B cell (primary cell): Measurements from ENCODE around the gene CST5. TPM values are rescaled to one million over a fixed set of nuclear protein-coding genes. Genes with fewer than 3 reads are reported as not detected.

Experiments used
- ATAC-seq: fragments of 200-7000 bp; cut with Tn5 transposase; one replicate; pipeline ENCODE4 v1.10.0; 2021; ENCODE audit warnings: low read depth, mild to moderate bottlenecking, moderate number of reproducible peaks, moderate library complexity
- CTCF ChIA-PET: fragments of 350-600 bp; sonication (Branson Sonifier 250); formaldehyde crosslinking; loops from one replicate; lab custom pipeline; 2021; ENCODE audit warnings: antibody characterized with exemption, inconsistent platforms; lab: Charles Lee
- POLR2A ChIA-PET: fragments of 350-600 bp; sonication (Branson Sonifier 250); formaldehyde crosslinking; loops from one replicate; lab custom pipeline; 2021; ENCODE audit warnings: antibody characterized with exemption; lab: Charles Lee
- DNase-seq: peaks from one replicate; pipeline ENCODE4 v3.0.0; 2013
- H2AFZ ChIP-seq: 2 replicates; pipeline ENCODE4 v1.6.1; 2012; ENCODE audit warnings: mild to moderate bottlenecking, low read depth, low read length; ENCODE audit not compliant: insufficient read depth, poor library complexity, severe bottlenecking
- H3K27ac ChIP-seq, 2 donors: 1 replicate in 1 of 2; 2 replicates in 1 of 2; pipeline ENCODE4 v1.5.1; 2012 to 2013; ENCODE audit warnings: low read length in 2 of 2, mild to moderate bottlenecking in 2 of 2, moderate library complexity in 1 of 2
- H3K27me3 ChIP-seq, 4 experiments: fragments of 200-600 bp in 1 of 4; sonication (generic) in 1 of 4; replicated peaks in 1 of 4; 1 replicate in 2 of 4; 2 replicates in 2 of 4; pipeline versions ENCODE4 v1.6.1 to v1.7.0; 2013 to 2016; ENCODE audit warnings: low read length in 3 of 4, mild to moderate bottlenecking in 2 of 4, mixed read lengths in 1 of 4, moderate library complexity in 1 of 4; ENCODE audit not compliant: insufficient read depth in 4 of 4, control insufficient read depth in 3 of 4; ENCODE audit errors: control extremely low read depth in 1 of 4
- H3K36me3 ChIP-seq, 2 experiments: replicated peaks in 1 of 2; 1 replicate in 1 of 2; 2 replicates in 1 of 2; pipeline versions ENCODE4 v1.6.1 to v1.7.1; 2013; ENCODE audit warnings: low read length in 1 of 2; ENCODE audit not compliant: insufficient read depth in 2 of 2, control insufficient read depth in 1 of 2; ENCODE audit errors: control extremely low read depth in 1 of 2, extremely low read depth in 1 of 2
- H3K4me1 ChIP-seq, 2 donors: fragments of 200-600 bp in 1 of 2; sonication (generic) in 1 of 2; 1 replicate in 1 of 2; 2 replicates in 1 of 2; pipeline versions ENCODE4 v1.5.1 to v1.6.1; 2013 to 2017; ENCODE audit warnings: low read length in 2 of 2; ENCODE audit not compliant: control insufficient read depth in 2 of 2, insufficient read depth in 2 of 2
- H3K4me2 ChIP-seq: replicated peaks from 2 replicates; pipeline ENCODE3; 2012; ENCODE audit warnings: mild to moderate bottlenecking, low read depth, low read length; ENCODE audit not compliant: poor library complexity, severe bottlenecking
- H3K4me3 ChIP-seq, 5 experiments: fragments of 200-600 bp in 1 of 5; sonication (generic) in 1 of 5; 1 replicate in 3 of 5; 2 replicates in 2 of 5; pipeline versions ENCODE4 v1.5.1 to v1.7.0; 2011 to 2016; ENCODE audit warnings: low read length in 4 of 5, mild to moderate bottlenecking in 4 of 5, low read depth in 2 of 5, control low read depth in 1 of 5, moderate library complexity in 1 of 5; ENCODE audit not compliant: insufficient read depth in 1 of 5; ENCODE audit errors: control extremely low read depth in 1 of 5, extremely low read depth in 1 of 5
- H3K79me2 ChIP-seq: fragments of 200-600 bp; sonication (generic); one replicate; pipeline ENCODE4 v1.6.0; 2016; ENCODE audit warnings: low read length; ENCODE audit not compliant: control insufficient read depth, insufficient read depth
- H3K9ac ChIP-seq: fragments of 200-600 bp; sonication (generic); 2 replicates; pipeline ENCODE4 v1.6.1; 2017; ENCODE audit warnings: mild to moderate bottlenecking, low read length, moderate library complexity
- H3K9me3 ChIP-seq, 3 donors: one replicate each; pipeline versions ENCODE4 v1.6.1 to v1.7.1; 2013; ENCODE audit warnings: low read length in 2 of 3; ENCODE audit not compliant: control insufficient read depth in 2 of 3, insufficient read depth in 1 of 3; ENCODE audit errors: control extremely low read depth in 1 of 3
- H4K20me1 ChIP-seq: 2 replicates; pipeline ENCODE4 v1.6.0; 2012; ENCODE audit warnings: mild to moderate bottlenecking, low read length; ENCODE audit not compliant: insufficient read depth, control insufficient read depth, poor library complexity, severe bottlenecking
- H3K27ac Mint-ChIP-seq: one replicate; pipeline ENCODE4 v1.8.0; 2021; ENCODE audit warnings: mixed read lengths
- H3K27me3 Mint-ChIP-seq: one replicate; pipeline ENCODE4 v1.8.0; 2021; ENCODE audit warnings: mixed read lengths
- H3K4me1 Mint-ChIP-seq: one replicate; pipeline ENCODE4 v1.8.0; 2021; ENCODE audit warnings: mixed read lengths
- H3K4me3 Mint-ChIP-seq: one replicate; pipeline ENCODE4 v1.8.0; 2021; ENCODE audit warnings: mixed read lengths
- H3K9me3 Mint-ChIP-seq: one replicate; pipeline ENCODE4 v1.8.0; 2022; ENCODE audit warnings: mixed read lengths; ENCODE audit not compliant: insufficient read depth
- CTCF ChIP-seq: fragments of 200-600 bp; IDR thresholded peaks from one replicate; pipeline ENCODE4 v1.8.0; 2022; ENCODE audit warnings: antibody characterized with exemption, mild to moderate bottlenecking
- EZH2 ChIP-seq: IDR thresholded peaks from 2 replicates; pipeline ENCODE4 v1.6.1; 2012; ENCODE audit warnings: borderline replicate concordance, low read depth, mild to moderate bottlenecking, moderate library complexity, low read length; ENCODE audit not compliant: insufficient read depth, poor library complexity, severe bottlenecking
- WGBS: methylation state at CpG from one replicate; pipeline ENCODE4 v1.1.5; 2013; ENCODE audit warnings: missing lambda C conversion rate; ENCODE audit not compliant: insufficient coverage; 5-methylcytosine and 5-hydroxymethylcytosine counted together
- intact Hi-C: fragments of 100-400 bp; cut with micrococcal nuclease; formaldehyde crosslinking; loops from one replicate; pipeline ENCODE4 v1.10.0; 2022
- polyA plus RNA-seq: library from polyadenylated mRNA; depleted of rRNA; stranded (reverse); fragments of >200 nt; gene quantifications from 2 replicates; pipeline ENCODE4 v1.2.3, GENCODE V29; 2012
- total RNA-seq, 2 donors: library from RNA; stranded (reverse); fragments of 120-200 nt in 1 of 2; gene quantifications; 1 replicate in 1 of 2; 2 replicates in 1 of 2; pipeline versions ENCODE4 v1.2.3 to v1.2.4, GENCODE V29; 2013 to 2022

Gene CST5
- total and polyA plus RNA-seq, 2 donors (not counting 1 experiment from before 2014, with no cell fraction given), result not detected

GRCh38 chr20:23872065-23872464, 7.5 kb downstream of the CST5 start:
- DNase-seq, result no peak
- no CpG with 5 or more reads among the region's 1 CpG for WGBS
- Mint-ChIP-seq H3K4me1 (no peaks in the 10 kb centered on the region), H3K27ac (no peak overlapping the region), H3K27me3 (peaks cover 14% of the 10 kb centered on the region), H3K9me3 (no peaks in the 10 kb centered on the region), H3K4me3 (no peak overlapping the region)
- Histone ChIP-seq H3K9me3 (no peaks in the 10 kb centered on the region), H3K4me1 (no peaks in the 10 kb centered on the region), H3K36me3 (no peaks in the 10 kb centered on the region), H3K9ac (no peak overlapping the region), H3K79me2 (no peaks in the 10 kb centered on the region), H3K27ac (no peak overlapping the region), H3K4me2 (no peak overlapping the region), H3K4me3 (no peak overlapping the region), H3K27me3 (no peaks in the 10 kb centered on the region), H2AFZ (no peak overlapping the region), H4K20me1 (no peaks in the 10 kb centered on the region)
- POLR2A ChIA-PET, result no interaction called here
- CTCF ChIA-PET, result interaction anchor here (0.6 kb wide), 1 partner anchor 72 kb away, joined by 3 read pairs; no protein-coding TSS in a partner anchor
- intact Hi-C loops, result no loop called here
- no peak for ATAC-seq
- TF ChIP-seq EZH2 (no peak), CTCF (no peak)

DNA sequence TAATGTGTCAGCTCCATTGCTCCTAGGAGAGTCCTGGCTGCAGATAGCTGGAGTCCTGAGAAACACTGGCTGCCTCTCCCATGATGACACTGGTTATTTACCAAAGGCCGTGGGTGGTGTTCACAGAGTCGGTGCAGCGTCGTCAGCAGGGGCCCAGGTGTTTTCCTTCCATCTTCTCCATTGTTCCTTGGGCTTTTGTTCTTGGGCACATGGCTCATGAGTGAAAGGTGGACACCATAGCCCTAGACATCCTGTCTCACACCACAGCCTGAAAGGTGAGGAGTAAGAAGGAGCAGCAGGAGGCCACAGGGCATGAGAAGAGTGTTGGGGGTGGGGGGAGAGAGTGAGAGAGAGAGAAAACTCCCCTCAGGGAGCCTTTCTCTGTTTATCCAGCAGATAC, 9.1 kb downstream of the CST5 start:
- Mint-ChIP-seq H3K27me3 (peaks cover 18% of the 10 kb centered on the region), H3K4me3 (no peak overlapping the region), H3K9me3 (no peaks in the 10 kb centered on the region), H3K27ac (no peak overlapping the region), H3K4me1 (no peaks in the 10 kb centered on the region)
- CTCF ChIA-PET, result no interaction called here
- Histone ChIP-seq H3K4me1 (no peaks in the 10 kb centered on the region), H3K4me3 (no peak overlapping the region), H3K9me3 (no peaks in the 10 kb centered on the region), H3K27ac (no peak overlapping the region), H3K27me3 (no peaks in the 10 kb centered on the region), H2AFZ (no peak overlapping the region), H3K9ac (no peak overlapping the region), H3K4me2 (no peak overlapping the region), H3K79me2 (no peaks in the 10 kb centered on the region), H3K36me3 (no peaks in the 10 kb centered on the region), H4K20me1 (no peaks in the 10 kb centered on the region)
- 72% methylated on average over 4 of the region's 4 CpGs for WGBS
- ATAC-seq, result no peak
- POLR2A ChIA-PET, result no interaction called here
- intact Hi-C loops, result no loop called here
- TF ChIP-seq CTCF (no peak), EZH2 (no peak)
- DNase-seq, result no peak
